ENCODE data around the gene TLR6.
"Not testable (repeated sequence)": the region's sequence is repeated elsewhere in the genome, so short reads cannot be mapped to it uniquely, and the experiment has no call there.

The TLR6 gene

DNA sequence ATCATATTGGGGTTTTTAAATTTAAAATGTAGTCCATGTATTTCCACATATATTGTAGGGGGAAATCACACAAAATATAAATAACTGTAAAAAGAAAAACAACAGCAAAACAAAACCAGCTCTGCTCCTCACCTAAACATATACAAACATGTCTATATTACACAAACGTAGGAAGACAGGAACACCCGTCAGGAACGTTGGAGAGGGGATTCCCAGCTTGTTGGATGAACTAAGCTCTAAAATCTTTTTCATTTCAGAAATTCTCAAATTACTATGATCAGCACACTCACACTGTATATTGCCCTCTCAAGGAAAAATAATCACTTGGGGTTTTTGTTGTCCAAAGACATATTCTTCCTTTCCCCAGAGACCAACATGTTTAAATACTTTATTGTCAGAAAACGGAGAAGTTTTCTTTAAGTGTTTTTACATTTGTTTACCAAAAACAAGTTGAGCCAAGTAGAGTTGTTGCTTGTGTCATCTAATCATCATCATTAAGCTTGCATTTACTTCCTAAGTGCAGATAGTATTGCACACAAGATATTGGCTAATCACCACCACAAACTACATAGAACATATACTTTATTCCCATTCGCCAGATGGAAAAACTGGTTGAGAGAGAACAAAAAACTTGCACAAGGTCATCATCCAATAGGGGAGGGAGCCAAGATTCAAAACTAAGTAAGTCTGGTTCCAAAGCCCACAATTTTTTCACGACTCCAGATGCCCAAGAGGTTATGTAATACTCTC lies 71.4 kb downstream of the TLR6 start:
- DNase-seq, result no peak

DNA sequence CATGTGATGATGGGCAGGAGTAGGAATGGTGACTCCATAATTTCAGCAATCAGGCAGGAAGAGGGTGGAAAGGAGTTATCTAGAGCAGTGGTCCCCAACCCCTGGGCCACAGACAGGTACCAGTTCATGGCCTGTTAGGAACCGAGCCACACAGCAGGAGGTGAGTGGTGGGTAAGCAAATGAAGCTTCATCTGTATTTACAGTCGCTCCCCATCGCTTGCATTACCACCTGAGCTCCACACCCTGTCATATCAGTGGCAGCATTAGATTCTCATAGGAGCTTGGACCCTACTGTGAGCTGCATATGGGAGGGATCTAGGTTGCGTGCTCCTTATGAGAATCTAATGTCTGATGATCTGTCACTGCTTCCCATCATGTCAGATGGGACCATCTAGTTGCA lies 72.5 kb downstream of the TLR6 start:
- DNase-seq, result no peak

DNA sequence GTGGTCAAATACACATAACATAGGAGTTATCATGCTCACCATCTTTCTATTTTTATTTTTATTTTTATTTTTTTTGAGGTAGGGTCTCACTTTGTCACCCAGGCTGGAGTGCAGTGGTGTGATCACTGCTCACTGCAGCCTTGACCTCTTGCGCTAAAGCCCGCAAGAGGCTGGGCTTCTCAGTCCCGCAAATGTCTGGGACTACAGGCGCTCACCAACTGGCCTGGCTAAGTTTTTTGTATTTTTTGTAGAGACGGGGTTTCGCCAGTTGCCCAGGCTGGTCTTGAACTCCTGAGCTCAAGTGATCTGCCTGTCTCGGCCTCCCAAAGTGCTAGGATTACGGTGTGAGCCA lies 73.5 kb downstream of the TLR6 start:
- no peak for DNase-seq

DNA sequence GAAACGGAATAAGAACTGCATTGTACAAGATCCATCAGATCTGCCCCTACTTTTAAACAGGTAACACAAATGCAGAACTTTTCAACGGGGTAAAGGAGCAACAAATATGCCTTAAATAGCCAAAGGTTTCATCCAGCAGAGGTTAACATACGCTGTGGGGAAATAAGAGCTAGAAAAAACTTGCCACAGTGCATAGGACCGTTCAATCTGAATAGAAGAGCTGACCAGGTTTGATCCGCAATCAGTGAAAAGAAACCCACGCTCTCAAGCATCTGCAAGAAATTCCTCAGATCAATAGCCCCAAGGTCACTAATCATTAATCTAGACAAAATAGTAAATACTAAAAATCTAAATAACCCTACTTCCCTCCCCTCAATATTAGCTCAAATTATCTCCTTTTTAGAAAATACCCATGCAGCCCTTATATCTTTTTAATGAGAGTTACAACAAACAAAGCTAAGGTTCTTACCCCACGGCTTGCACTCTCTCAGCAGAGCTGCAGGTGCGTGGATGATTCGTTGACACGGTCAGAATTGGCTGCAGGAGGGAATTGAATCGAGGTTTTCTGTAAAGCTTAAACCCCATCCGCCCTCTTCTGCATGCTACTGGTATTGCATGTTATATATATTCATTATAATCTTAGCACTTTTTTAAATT lies 74.0 kb downstream of the TLR6 start, which contains the start of gene TLR10:
Gene TLR10, minus strand, starts transcription at position 539 of the 657 bp plus-strand sequence. CDS start 7,400 bp downstream, outside the sequence.
- peak in 1 of 2 experiments; percentile 2 for DNase-seq

DNA sequence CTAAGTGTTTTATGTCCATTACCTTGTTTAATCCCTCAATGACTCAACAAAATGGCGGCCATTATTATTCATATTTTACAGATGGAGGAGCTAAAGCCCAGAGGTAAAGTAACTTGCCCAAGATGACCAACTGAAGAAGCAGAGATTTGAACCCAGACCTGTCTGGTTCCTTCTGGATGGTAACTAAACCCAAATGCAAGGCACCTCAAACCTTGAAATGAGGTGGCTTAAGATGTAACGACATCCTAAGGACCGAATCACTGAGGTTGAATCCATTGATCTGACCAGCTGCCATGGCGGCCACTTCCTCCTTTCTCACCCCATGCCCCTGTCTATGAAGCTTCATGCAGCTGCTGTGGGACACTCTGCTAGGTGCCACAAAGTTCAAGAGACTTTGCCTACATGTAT lies 74.8 kb downstream of the TLR6 start:
- DNase-seq, result no peak

DNA sequence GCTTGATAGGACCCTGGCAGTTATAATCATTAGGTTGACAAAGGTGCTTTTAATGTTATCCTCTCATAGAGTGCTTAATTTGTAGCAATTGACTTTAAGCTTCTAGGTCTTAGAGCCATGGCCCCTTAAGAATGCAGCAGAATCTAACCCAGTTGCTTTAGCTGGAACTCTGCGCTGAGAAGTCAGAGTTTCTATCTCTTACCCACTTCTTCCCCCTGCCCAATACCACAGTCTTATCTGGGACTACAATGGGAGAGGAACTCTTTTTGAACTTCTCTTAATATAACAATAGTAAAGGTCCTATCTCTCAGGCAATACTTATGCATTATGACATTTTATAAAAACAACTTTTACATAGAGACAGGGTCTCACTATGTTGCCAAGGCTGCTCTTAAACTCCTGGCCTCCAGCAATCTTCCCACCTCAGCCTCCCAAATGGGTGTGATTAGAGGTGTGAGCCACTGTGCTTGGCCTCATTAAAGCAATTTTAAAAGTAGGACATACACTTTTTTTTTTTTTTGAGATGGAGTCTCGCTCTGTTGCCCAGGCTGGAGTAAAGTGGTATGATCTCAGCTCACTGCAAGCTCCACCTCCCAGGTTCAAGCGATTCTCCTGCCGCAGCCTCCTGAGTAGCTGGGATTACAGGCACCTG lies 75.7 kb downstream of the TLR6 start:
- DNase-seq, result no peak

DNA sequence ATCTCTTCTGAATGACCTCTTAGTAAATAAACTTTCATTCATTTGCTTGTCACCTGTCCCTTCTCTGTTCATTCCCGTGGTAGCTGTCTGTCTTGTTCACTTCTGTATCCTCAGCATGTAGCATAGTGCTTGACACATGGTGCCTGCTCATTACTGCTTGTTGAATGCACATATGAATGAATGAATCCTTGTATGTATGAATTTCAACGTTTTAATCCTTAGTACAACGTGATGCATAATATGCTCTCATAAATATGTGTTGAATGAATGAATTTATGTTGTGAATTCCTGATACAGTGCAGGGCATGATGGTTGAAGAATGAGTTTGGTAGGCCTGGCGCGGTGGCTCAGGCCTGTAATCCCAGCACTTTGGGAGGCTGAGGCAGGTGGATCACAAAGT lies 76.8 kb downstream of the TLR6 start:
- DNase-seq, result no peak

DNA sequence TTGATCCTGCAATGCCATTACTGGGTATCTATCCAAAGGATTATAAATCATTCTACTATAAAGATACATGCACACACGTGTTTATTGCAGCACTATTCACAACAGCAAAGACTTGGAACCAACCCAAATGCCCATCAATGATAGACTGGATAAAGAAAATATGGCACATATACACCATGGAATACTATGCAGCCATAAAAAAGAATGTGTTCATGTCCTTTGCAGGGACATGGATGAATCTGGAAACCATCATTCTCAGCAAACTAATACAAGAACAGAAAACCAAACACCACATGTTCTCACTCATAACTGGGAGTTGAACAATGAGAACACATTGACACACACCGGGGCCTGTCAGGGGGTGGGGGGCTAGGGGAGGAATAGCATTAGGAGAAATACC lies 78.7 kb downstream of the TLR6 start:
- not testable (repeated sequence) for DNase-seq

DNA sequence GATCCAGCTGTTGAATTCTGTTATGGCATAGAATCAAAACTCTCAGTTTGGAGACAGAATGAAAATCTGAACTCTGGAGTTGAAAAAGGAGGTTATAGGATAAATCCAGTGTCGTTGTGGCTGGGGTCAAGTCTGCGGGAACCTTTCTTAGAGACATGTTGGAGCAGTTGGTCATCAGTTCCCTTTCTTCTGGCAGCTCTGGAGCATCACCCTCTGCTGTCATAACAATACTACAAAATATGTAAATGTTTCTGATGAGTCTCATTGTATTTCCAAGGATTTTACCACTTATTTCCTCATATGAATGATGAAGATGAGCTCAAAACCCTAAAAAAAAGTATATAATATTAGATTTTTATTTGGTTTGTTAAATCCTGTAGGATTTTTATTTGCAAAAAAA lies 81.3 kb downstream of the TLR6 start:
- no peak for DNase-seq

DNA sequence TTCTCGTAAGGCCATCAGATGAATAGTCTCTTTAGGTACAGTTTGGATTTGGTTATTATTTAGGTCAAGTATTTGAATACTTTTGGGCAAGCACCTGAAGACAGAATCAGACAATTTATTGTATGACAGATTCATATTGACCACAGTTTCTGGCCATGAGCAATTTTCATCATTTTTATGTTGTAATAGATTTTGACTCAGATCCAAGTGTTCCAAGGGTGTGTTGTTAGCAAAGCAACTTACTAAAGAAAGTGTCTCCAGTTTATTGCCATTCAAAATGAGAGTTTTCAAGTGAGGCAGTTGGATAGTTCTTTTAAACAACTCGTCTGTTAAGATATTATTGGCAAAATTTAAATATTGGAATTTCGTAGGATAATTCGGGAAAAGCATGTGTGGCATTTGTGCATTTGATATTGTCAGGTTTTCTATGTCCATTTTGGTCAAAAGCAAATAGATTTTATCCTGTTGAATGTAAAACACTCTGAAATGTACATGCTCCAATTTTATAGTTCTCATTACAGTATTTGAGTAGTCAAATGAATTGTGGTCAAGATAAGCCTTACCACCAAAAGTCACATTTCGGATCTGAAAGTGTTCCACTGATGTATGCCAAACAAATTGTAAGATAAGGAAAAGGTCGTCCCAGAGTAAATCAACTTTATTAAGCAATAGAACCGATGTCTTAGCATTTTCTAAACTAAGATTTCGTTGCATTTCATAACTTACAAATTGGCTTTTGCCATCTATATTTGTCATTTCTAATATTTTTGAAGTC lies 82.2 kb downstream of the TLR6 start:
- no peak for DNase-seq
